DMS153 treated with DMSO at 0.1 percent for 48 hours (cell line): ENCODE measurements around the gene ADCY9.

Experiments
- DNase-seq: peaks from one replicate; lab custom pipeline; 2025; ENCODE audit not compliant: unreplicated experiment; lab: John Stamatoyannopoulos, UW

ADCY9 gene

DNA sequence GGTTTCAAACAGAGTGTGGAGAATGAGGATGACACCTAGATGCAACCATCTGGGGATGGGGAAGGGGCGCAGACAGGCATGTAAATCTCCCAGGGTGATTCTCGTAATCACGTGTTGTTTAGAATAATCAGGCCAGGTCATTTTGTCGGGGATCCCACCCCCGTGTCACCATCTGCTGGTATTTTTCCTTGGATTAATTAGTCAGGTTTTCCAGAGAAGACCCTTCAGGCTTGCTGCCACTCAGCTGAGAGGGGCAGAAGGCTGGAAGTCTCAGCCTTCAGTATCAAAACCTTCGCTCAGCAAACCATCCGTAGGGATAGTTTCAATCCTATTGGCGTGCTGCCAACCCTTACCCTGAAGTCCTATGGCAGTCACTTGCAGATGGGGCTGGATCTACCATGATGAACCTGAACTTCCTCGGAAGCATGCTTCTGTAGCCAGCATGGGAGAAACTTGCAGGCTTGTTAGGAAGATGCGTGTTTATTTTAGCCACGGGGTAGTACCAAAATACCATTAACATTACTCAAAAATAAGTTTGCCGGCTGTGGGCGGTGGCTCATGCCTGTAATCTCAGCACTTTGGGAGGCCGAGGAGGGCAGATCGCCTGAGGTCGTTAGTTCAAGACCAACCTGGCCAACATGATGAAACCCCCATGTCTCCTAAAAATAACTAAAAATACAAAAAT, 7.5 kb upstream of the ADCY9 start:
- no peak for DNase-seq

- no peak for DNase-seq
These were observed 3.9 kb upstream of the ADCY9 start for GRCh38 chr16:4120176-4120575.

- no peak for DNase-seq
These were observed 972 bp upstream of the ADCY9 start for GRCh38 chr16:4117250-4117578.

- DNase-seq: no peak
These were observed 308 bp downstream of the ADCY9 start for GRCh38 chr16:4115949-4116318.

- DNase-seq: peak; percentile 20
These were observed 863 bp downstream of the ADCY9 start for GRCh38 chr16:4115209-4115948.

- DNase-seq: peak; percentile 17
These were observed 1.7 kb downstream of the ADCY9 start for GRCh38 chr16:4114257-4115208.

DNA sequence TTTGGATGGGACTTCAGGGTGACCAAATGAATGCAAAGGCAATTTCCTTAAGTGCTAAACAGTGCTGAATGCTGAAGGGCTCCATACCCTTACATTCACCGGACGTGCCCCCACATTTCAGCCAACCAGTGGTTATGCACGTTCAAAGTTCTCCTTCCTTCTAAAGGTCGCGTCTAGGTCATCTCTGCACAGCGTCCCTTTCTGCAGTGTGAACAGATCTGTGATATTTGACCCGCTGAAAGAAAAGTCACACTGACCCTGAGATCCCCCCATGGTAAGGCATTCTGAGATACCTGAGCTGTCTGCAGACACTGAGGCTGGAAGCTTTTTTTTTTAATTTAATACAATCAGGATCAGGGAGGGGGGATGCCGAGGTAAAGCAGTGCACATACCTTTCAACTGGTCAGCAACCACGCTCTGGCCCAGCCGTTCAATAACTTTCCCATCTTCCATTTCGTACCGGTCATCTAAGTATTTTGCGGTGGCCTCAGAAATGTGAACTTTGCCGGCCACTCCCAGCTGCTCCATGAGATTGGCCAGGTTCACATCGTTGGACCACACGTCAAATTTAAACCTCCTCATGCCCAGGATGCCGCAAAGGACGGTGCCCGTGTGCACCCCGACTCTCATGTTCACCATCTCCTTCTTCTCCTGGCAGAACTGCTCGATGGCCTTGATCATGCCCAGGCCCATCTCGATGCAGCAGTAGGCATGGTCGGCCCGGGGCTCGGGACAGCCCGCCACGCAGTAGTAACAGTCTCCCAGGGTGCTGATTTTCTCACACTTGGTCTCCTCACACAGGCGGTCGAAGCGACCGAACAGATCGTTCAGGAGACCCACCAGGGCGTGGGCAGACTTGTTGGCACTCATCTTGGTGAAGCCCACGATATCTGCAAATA, 2.6 kb downstream of the ADCY9 start:
- no peak for DNase-seq

DNA sequence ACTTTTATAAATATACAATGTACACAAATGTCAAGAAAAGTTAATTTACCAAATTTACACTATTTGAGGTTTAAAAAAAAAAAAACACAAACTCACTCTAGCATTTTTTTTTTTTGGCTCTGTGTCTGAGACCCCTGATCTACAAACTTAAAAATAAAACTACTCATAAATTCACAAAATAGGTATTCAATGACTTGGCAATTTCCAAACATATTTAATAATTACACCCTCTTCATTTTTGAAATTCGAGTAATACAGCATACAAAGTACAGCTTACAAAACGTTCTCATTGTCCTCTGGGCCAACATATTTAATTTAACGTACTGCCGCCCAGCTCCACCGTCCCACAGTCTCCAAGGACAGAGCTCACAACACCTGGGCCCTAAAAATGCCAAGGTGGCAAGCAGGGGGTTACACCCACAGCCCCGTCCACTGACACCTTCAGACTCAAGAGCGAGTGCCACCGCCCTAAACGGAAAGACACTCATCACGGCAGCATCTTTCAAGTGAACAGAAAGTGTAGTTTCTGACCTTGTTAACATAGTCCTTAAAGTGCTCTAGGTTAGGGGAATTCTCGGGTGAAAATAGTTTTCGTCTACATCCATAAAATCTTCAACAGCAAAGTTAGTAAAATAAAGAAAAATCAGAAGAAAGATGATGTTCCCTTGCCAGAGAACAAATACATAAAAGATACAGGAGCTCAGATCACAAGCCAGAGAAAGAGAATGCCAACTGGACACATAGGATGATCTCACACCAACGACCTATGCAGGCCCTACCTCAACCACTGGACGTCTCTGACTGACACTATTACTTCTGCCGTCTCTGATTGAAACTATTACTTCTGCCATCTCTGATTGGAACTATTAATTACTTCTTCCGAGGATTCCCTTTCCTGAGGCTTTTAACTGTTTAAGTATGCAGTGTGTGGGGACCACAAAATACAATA, 4.2 kb downstream of the ADCY9 start:
- DNase-seq: no peak

GRCh38 chr16:4110680-4111079, 5.6 kb downstream of the ADCY9 start:
- DNase-seq: no peak

DNA sequence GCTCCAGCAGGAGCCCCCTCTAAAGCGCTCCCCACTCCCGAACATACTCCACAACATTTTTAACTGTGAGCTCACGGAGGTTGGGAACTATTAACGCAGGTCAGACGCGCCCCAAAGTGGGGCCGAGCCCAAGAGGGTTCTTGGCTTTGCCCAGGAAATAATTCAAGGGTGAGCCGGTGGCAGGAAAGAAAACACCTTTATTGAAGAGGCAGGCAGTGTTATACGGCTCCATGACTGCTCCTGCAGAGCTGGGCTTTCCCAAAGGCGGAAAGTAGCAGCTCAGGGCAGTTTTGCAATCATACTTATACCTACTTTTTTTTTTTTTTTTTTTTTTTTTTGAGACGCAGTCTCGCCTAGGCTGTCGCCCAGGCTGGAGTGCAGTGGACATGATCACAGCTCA, 6.2 kb downstream of the ADCY9 start:
- DNase-seq: no peak

DNA sequence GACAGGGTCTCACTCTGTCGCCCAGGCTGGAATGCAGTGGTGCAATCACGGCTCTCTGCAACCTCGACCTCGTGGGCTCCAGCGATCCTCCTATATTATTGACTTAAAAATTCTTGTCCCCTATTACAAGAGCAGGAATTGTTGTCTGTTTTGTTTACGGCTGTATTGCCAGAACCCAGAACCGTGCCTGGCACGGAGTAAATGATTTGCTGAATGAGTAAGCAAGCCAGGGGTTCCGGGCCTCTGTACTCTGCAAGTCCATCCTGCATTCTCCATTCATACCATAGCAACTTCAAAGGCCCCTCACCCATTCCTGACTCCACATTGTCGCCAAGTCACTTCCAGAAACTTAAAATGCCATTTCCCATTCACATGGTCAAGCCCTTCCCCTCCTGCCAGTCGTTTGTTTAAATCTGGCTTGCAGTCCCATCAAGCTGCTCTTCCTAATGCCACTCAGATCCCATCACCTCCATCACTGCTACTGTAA, 6.9 kb downstream of the ADCY9 start:
- no peak for DNase-seq

DNA sequence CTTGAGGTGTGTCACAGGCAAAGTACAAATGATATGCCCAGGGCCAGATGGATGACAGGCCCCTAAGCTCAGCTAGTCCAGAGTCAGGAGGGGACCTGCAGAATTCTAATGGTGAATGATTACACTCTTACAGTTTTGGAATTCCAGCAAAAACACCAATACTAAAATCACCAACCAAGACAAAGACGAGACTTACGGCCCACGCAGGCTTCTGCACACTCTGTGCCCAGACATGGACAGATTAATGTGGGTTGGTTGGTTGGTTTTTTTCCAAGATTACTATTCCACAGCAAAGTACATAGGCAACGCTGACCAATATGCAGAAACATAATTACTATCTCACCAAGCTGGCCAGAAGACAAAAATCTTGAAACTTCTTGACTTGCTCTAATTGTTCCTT, 9.7 kb downstream of the ADCY9 start:
- no peak for DNase-seq

DNA sequence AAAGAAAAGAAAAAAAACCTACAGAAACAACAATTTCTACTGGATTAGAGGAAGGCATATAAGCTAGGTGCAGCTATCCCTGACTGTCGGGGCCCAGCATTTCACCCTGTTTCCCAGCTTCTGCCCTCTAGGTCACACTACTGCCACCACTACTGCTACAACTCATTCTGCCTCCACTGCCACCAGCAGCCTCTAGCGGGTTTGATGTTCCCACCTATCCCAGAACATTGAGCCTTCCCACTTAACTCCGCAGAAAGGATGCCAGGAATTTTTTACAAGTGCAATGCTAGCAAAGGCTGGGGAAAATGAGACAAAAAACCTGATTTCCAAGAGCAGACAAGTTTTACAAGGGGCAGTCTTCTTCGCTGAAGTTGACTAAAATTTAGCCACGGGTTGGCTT, 10.4 kb downstream of the ADCY9 start:
- DNase-seq: no peak

- DNase-seq: no peak
These were observed 12.5 kb downstream of the ADCY9 start for GRCh38 chr16:4103745-4104144.

GRCh38 chr16:4101421-4102219, 14.6 kb downstream of the ADCY9 start:
- no peak for DNase-seq

DNA sequence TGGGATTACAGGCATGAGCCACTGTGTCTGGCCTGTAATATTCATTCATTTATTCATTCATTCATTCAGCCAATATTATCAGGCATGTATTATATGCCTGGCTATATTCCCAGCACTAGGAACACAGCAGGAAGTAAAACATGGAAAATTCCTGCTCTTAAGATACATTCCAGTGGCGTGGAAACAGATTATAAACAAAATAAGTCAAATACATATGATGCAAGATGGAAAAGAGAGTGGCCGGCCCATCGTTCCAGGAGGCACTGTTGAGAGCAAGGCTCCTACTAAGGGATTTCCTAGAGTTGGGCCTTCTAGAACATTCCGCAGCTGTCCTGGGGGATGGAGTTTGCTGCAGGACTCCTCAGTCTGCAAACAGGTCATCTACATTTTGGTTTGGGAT, 17.7 kb downstream of the ADCY9 start:
- DNase-seq: no peak

DNA sequence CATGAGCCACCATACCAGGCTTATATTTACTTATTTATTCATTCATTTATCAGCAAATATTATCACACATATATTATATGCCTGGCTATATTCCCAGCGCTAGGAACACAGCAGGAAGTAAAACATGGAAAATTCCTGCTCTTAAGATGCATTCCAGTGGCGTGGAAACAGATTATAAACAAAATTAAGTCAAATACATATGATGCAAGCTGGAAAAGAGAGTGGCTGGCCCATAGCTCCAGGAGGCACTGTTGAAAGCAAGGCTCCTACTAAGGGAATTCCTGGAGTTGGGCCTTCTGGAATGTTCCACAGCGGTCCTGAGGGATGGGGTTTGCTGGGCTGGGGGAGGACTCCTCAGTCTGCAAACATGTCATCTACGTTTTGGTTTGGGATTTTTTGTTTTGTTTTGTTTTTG, 18.4 kb downstream of the ADCY9 start:
- DNase-seq: no peak

DNA sequence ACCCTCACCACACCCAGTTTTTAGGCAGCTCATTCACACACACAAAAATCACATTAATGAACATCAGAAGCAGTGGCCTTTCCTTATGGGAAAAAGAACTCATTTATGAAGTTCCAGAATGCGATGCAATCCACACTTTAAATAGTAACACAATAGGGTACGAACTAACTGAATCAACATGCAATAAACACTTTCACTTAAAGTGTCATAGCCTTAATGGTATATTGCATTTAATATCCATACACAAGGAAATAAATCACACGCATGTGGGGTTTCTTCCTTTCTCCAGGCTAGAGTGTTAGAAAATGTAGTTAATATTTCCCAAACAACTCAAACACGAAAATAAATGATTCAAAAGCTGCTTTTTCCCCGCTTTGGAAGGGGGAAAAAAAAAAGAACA, 19.7 kb downstream of the ADCY9 start:
- DNase-seq: no peak
